ENCODE results near the gene IRAK4. TPM values are rescaled to one million over a fixed set of nuclear protein-coding genes. Genes with fewer than 3 reads are reported as not detected.

The IRAK4 gene
- total RNA-seq, 1 donor from 2014 or later, result 7.5 TPM

GRCh38 chr12:43754015-43754414, 4.7 kb upstream of the IRAK4 start:
- H3K9me3 Mint-ChIP-seq (ENCODE audit: low read depth), result no peaks in the 10 kb centered on the region
- no peaks in the 10 kb centered on the region for H3K27me3 Mint-ChIP-seq (ENCODE audit: low read depth)
- H3K4me1 Mint-ChIP-seq (ENCODE audit: low read depth), result peaks cover 8% of the 10 kb centered on the region
- H3K36me3 Mint-ChIP-seq (ENCODE audit: low read depth), result peaks cover 10% of the 10 kb centered on the region
- no peak overlapping the region for H3K27ac Mint-ChIP-seq (ENCODE audit: unreplicated experiment)
- DNase-seq (ENCODE audit: low spot score), result no peak
- no peak overlapping the region for H3K4me3 Mint-ChIP-seq (ENCODE audit: unreplicated experiment)
- no peak for TF ChIP-seq CTCF (IDR thresholded peaks at IDR 0.05)

GRCh38 chr12:43758247-43758727, 464 bp upstream of the IRAK4 start:
- peaks cover 5% of the 10 kb centered on the region for H3K36me3 Mint-ChIP-seq (ENCODE audit: low read depth)
- no peaks in the 10 kb centered on the region for H3K9me3 Mint-ChIP-seq (ENCODE audit: low read depth)
- DNase-seq (ENCODE audit: low spot score), result no peak
- peak overlapping the region; percentile 73 for H3K27ac Mint-ChIP-seq (ENCODE audit: unreplicated experiment)
- H3K4me3 Mint-ChIP-seq (ENCODE audit: unreplicated experiment), result peak overlapping the region; percentile 85
- H3K27me3 Mint-ChIP-seq (ENCODE audit: low read depth), result no peaks in the 10 kb centered on the region
- no peak for TF ChIP-seq CTCF (IDR thresholded peaks at IDR 0.05)
- H3K4me1 Mint-ChIP-seq (ENCODE audit: low read depth), result peaks cover 19% of the 10 kb centered on the region

GRCh38 chr12:43760396-43760795, 1.6 kb downstream of the IRAK4 start:
- peak overlapping the region; percentile 9 for H3K27ac Mint-ChIP-seq (ENCODE audit: unreplicated experiment)

GRCh38 chr12:43761500-43761899, 2.7 kb downstream of the IRAK4 start:
- TF ChIP-seq CTCF (IDR thresholded peaks at IDR 0.05), result no peak
- H3K9me3 Mint-ChIP-seq (ENCODE audit: low read depth), result no peaks in the 10 kb centered on the region
- peaks cover 19% of the 10 kb centered on the region for H3K4me1 Mint-ChIP-seq (ENCODE audit: low read depth)
- H3K27me3 Mint-ChIP-seq (ENCODE audit: low read depth), result no peaks in the 10 kb centered on the region
- no peak overlapping the region for H3K4me3 Mint-ChIP-seq (ENCODE audit: unreplicated experiment)
- no peak for DNase-seq (ENCODE audit: low spot score)
- no peaks in the 10 kb centered on the region for H3K36me3 Mint-ChIP-seq (ENCODE audit: low read depth)
- no peak overlapping the region for H3K27ac Mint-ChIP-seq (ENCODE audit: unreplicated experiment)

More at GRCh38 chr12:43760396-43760795, 1.6 kb downstream of the IRAK4 start:
- DNase-seq (ENCODE audit: low spot score), result no peak
- Mint-ChIP-seq H3K4me1 (ENCODE audit: low read depth) (peaks cover 19% of the 10 kb centered on the region), H3K36me3 (ENCODE audit: low read depth) (no peaks in the 10 kb centered on the region), H3K4me3 (ENCODE audit: unreplicated experiment) (peak overlapping the region; percentile 26), H3K9me3 (ENCODE audit: low read depth) (no peaks in the 10 kb centered on the region), H3K27me3 (ENCODE audit: low read depth) (no peaks in the 10 kb centered on the region)
- no peak for TF ChIP-seq CTCF (IDR thresholded peaks at IDR 0.05)

GRCh38 chr12:43762596-43762995, 3.8 kb downstream of the IRAK4 start:
- no peak for DNase-seq (ENCODE audit: low spot score)
- H3K9me3 Mint-ChIP-seq (ENCODE audit: low read depth), result no peaks in the 10 kb centered on the region
- H3K27ac Mint-ChIP-seq (ENCODE audit: unreplicated experiment), result no peak overlapping the region
- no peaks in the 10 kb centered on the region for H3K27me3 Mint-ChIP-seq (ENCODE audit: low read depth)
- peaks cover 17% of the 10 kb centered on the region for H3K4me1 Mint-ChIP-seq (ENCODE audit: low read depth)
- TF ChIP-seq CTCF (IDR thresholded peaks at IDR 0.05), result no peak
- no peaks in the 10 kb centered on the region for H3K36me3 Mint-ChIP-seq (ENCODE audit: low read depth)
- H3K4me3 Mint-ChIP-seq (ENCODE audit: unreplicated experiment), result no peak overlapping the region

Data from chondrocyte (in vitro differentiated cells).